T47D (cell line): ENCODE measurements around the gene OTOP3.
"Not testable (repeated sequence)": the region's sequence is repeated elsewhere in the genome, so short reads cannot be mapped to it uniquely, and the experiment has no call there.

Experiments
- DNase-seq, 2 experiments: peaks; one replicate each; pipeline versions ENCODE4 v3.0.0 to v3.0.0-alpha.2; 2011 to 2012; ENCODE audit warnings: low read depth in 1 of 2, low spot score in 1 of 2
- JUND ChIP-seq: IDR thresholded peaks from 2 replicates; pipeline ENCODE4 v1.6.1; 2012; ENCODE audit warnings: low read depth
- in situ Hi-C: cut with HindIII; loops from 2 replicates; pipeline ENCODE4 v1.10.0; 2016; ENCODE audit warnings: low sequenced_read_pairs, low pct_unique_long_range_greater_than_20kb

The OTOP3 gene

GRCh38 chr17:74962622-74963394 is 27.1 kb downstream of the OTOP3 start:
- in situ Hi-C loops, result no loop called here
- no peak for TF ChIP-seq JUND
- no peak for DNase-seq

GRCh38 chr17:74963656-74964055 is 28.0 kb downstream of the OTOP3 start:
- no peak for TF ChIP-seq JUND
- DNase-seq, result no peak
- in situ Hi-C loops, result no loop called here

GRCh38 chr17:74964246-74964761 is 28.6 kb downstream of the OTOP3 start:
- TF ChIP-seq JUND, result no peak
- no peak for DNase-seq
- in situ Hi-C loops, result no loop called here

GRCh38 chr17:74964988-74965622 is 29.4 kb downstream of the OTOP3 start:
- DNase-seq, result no peak
- in situ Hi-C loops, result no loop called here
- no peak for TF ChIP-seq JUND

- peak; percentile 69 to 88 for DNase-seq
- in situ Hi-C loops, result no loop called here
- TF ChIP-seq JUND, result no peak
Measured at GRCh38 chr17:74968361-74968780, 32.7 kb downstream of the OTOP3 start.

- in situ Hi-C loops, DNase-seq: not testable (repeated sequence)
Measured at GRCh38 chr17:74969501-74969900, 33.8 kb downstream of the OTOP3 start.

- in situ Hi-C loops, result no loop called here
- no peak for TF ChIP-seq JUND
- no peak for DNase-seq
Measured at GRCh38 chr17:74970395-74970794, 34.7 kb downstream of the OTOP3 start.

GRCh38 chr17:74971069-74971841 is 35.6 kb downstream of the OTOP3 start:
- no peak for DNase-seq
- in situ Hi-C loops, result no loop called here
- TF ChIP-seq JUND, result no peak

- in situ Hi-C loops, result no loop called here
- no peak for TF ChIP-seq JUND
- no peak for DNase-seq
Measured at GRCh38 chr17:74971842-74972106, 36.1 kb downstream of the OTOP3 start.

- no peak for TF ChIP-seq JUND
- DNase-seq, result peak; percentile 92 to 94
- in situ Hi-C loops, result no loop called here
Measured at GRCh38 chr17:74972107-74972972, 36.6 kb downstream of the OTOP3 start, which contains the start of gene HID1. HID1 (minus strand) TSS chr17:74972759; CDS start chr17:74972656, 103 bp downstream.

- DNase-seq, result no peak
- in situ Hi-C loops, result no loop called here
Measured at GRCh38 chr17:74972973-74973328, 37.3 kb downstream of the OTOP3 start.

GRCh38 chr17:74975943-74976342 is 40.2 kb downstream of the OTOP3 start:
- in situ Hi-C loops, result no loop called here
- no peak for TF ChIP-seq JUND
- no peak for DNase-seq

More at GRCh38 chr17:74972973-74973328, 37.3 kb downstream of the OTOP3 start:
- no peak for TF ChIP-seq JUND
